ENCODE results near the gene ACTN4. TPM values are rescaled to one million over a fixed set of nuclear protein-coding genes. Genes with fewer than 3 reads are reported as not detected.

The ACTN4 gene
- total and polyA plus RNA-seq, 2 donors (not counting 3 experiments of a cell fraction or from before 2014, with no cell fraction given) = 313 to 748 TPM

DNA sequence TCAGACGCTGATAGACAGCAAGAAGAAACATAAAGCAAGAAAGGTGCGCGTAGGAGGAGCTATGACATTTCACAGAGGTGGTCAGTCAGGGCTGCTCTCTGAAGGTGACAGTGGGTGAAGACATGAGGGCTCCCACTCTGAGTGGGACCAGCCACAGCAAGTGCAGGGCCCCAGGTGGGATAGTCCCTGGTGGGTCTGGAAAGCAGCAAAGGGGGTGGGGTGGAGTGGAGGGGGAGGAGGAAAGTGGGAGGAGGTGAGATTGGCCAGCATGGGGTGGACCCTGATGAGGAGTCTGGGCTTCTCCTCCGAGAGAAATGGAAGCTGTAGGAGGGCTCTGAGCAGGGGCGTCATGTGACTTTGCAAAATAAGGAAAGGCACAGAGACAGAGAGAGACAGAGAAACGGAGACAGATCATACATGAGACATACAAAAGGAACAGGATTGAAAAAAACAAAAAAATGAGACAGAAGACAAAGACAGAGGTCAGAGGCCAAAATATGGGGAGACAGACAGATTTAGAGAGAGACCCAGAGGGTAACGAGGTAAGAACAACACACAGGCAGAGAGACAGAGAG is 32.4 kb upstream of the ACTN4 start:
- H3K4me3 ChIP-seq (replicated peaks in 1 of 3; ENCODE audit: insufficient read depth in 1 of 3, low read depth in 1 of 3, low read length in 3 of 3) = no peak overlapping the region
- BruUV-seq (replicated peaks) = no TSS peak
- intact Hi-C loops (cut with micrococcal nuclease) (no loop called here), dilution Hi-C loops (cut with MboI; ENCODE audit: extremely low pct_ligation_motif_present, low sequenced_read_pairs) (no loop called here)
- no peak for FAIRE-seq
- no peak overlapping the region for H3K27ac ChIP-seq (ENCODE audit: insufficient read depth, low read depth, low read length)
- ChIA-PET CTCF (interaction anchor here (0.7 to 0.9 kb wide), 2 partner anchors 22 to 110 kb away, joined by 3 read pairs; no protein-coding TSS in a partner anchor), POLR2A (no interaction called here)
- H3K4me1 ChIP-seq (ENCODE audit: control insufficient read depth, extremely low read depth, insufficient read depth, low read length) = peaks cover 12% of the 10 kb centered on the region
- no peak for TF ChIP-seq JUN (IDR thresholded peaks at IDR 0.05; ENCODE audit: borderline replicate concordance, insufficient read depth, insufficient read length, low read depth)
- no peaks in the 10 kb centered on the region for H4K20me1 ChIP-seq (replicated peaks; ENCODE audit: control insufficient read depth, extremely low read depth, insufficient read depth, low read length)
- H3K4me2 ChIP-seq (ENCODE audit: insufficient read depth, low read length) = no peak overlapping the region
- H3K79me2 ChIP-seq (ENCODE audit: control insufficient read depth, insufficient read depth, low read length) = peaks cover 11% of the 10 kb centered on the region
- no peaks in the 10 kb centered on the region for H3K36me3 ChIP-seq (ENCODE audit: control insufficient read depth in 2 of 2, extremely low read depth in 1 of 2, insufficient read depth in 2 of 2, low read length in 2 of 2)
- no peak overlapping the region for H2AFZ ChIP-seq (ENCODE audit: low read depth, low read length)
- no peak for DNase-seq (ENCODE audit: low read depth, low spot score)
- no peaks in the 10 kb centered on the region for H3K9me3 ChIP-seq (replicated peaks; ENCODE audit: control insufficient read depth, insufficient read depth, low read length)
- no peaks in the 10 kb centered on the region for H3K27me3 ChIP-seq (ENCODE audit: control insufficient read depth in 2 of 2, insufficient read depth in 2 of 2, low read length in 2 of 2)
- H3K9me1 ChIP-seq (replicated peaks; ENCODE audit: control insufficient read depth, extremely low read depth, insufficient read depth, low read length) = no peaks in the 10 kb centered on the region
- H3K9ac ChIP-seq (replicated peaks; ENCODE audit: extremely low read depth, insufficient read depth, low read length) = no peak overlapping the region

DNA sequence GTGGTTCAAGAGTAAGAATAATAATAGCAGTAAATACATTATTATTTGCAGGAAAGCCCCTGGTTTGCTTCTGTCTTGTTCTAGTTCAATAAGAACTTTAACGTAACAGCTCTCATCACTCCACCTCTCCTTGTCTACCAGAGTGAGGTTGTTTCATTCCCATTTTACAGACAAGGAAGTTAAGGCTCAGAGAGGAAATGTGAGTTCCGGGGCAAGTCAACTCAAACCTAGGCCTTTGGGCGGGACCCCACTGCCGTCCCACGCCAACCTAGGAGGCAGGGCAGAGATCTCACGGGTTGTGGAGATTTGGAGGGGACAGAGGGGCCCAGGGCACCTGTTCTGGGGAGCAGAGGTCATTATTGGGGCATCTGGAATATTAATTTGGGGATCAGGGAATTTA is 31.2 kb upstream of the ACTN4 start:
- CTCF ChIA-PET = interaction anchor here (1.0 kb wide), 1 partner anchor 18 kb away, joined by 3 read pairs; no protein-coding TSS in a partner anchor
- Histone ChIP-seq H3K9me1 (replicated peaks; ENCODE audit: control insufficient read depth, extremely low read depth, insufficient read depth, low read length) (no peaks in the 10 kb centered on the region), H3K4me2 (ENCODE audit: insufficient read depth, low read length) (no peak overlapping the region), H3K79me2 (ENCODE audit: control insufficient read depth, insufficient read depth, low read length) (peaks cover 14% of the 10 kb centered on the region), H3K36me3 (ENCODE audit: control insufficient read depth in 2 of 2, extremely low read depth in 1 of 2, insufficient read depth in 2 of 2, low read length in 2 of 2) (no peaks in the 10 kb centered on the region), H3K9ac (replicated peaks; ENCODE audit: extremely low read depth, insufficient read depth, low read length) (no peak overlapping the region), H3K27me3 (ENCODE audit: control insufficient read depth in 2 of 2, insufficient read depth in 2 of 2, low read length in 2 of 2) (no peaks in the 10 kb centered on the region), H3K4me3 (replicated peaks in 1 of 3; ENCODE audit: insufficient read depth in 1 of 3, low read depth in 1 of 3, low read length in 3 of 3) (no peak overlapping the region), H2AFZ (ENCODE audit: low read depth, low read length) (no peak overlapping the region), H3K27ac (ENCODE audit: insufficient read depth, low read depth, low read length) (no peak overlapping the region), H4K20me1 (replicated peaks; ENCODE audit: control insufficient read depth, extremely low read depth, insufficient read depth, low read length) (no peaks in the 10 kb centered on the region), H3K9me3 (replicated peaks; ENCODE audit: control insufficient read depth, insufficient read depth, low read length) (no peaks in the 10 kb centered on the region), H3K4me1 (ENCODE audit: control insufficient read depth, extremely low read depth, insufficient read depth, low read length) (peaks cover 14% of the 10 kb centered on the region)
- DNase-seq (ENCODE audit: low read depth, low spot score) (no peak), FAIRE-seq (peak; percentile 18)
- BruUV-seq (replicated peaks) = no TSS peak
- TF ChIP-seq GATA2 (IDR thresholded peaks at IDR 0.05; ENCODE audit: insufficient read depth, insufficient read length, low read depth, low read length) (no peak), EZH2 (IDR thresholded peaks at IDR 0.05; ENCODE audit: borderline replicate concordance, low read depth, low read length, severe bottlenecking) (no peak)
- TF ChIP-seq, protein P1, sequence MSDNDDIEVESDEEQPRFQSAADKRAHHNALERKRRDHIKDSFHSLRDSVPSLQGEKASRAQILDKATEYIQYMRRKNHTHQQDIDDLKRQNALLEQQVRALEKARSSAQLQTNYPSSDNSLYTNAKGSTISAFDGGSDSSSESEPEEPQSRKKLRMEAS (IDR thresholded peaks at IDR 0.05; ENCODE audit: insufficient read depth, insufficient read length) = no peak
- intact Hi-C loops (cut with micrococcal nuclease) = no loop called here
- POLR2A ChIA-PET = no interaction called here
- dilution Hi-C loops (cut with MboI; ENCODE audit: extremely low pct_ligation_motif_present, low sequenced_read_pairs) = no loop called here
